HG03457 (cell line): ENCODE results near the gene TBPL2.
"Not testable (repeated sequence)": the region's sequence is repeated elsewhere in the genome, so short reads cannot be mapped to it uniquely, and the experiment has no call there.

ENCODE experiments used
- ATAC-seq: cut with Tn5 transposase; IDR thresholded peaks from one replicate; pipeline ENCODE4 v1.9.1; 2021; ENCODE audit warnings: moderate number of reproducible peaks; ENCODE audit not compliant: unreplicated experiment

Gene TBPL2

DNA sequence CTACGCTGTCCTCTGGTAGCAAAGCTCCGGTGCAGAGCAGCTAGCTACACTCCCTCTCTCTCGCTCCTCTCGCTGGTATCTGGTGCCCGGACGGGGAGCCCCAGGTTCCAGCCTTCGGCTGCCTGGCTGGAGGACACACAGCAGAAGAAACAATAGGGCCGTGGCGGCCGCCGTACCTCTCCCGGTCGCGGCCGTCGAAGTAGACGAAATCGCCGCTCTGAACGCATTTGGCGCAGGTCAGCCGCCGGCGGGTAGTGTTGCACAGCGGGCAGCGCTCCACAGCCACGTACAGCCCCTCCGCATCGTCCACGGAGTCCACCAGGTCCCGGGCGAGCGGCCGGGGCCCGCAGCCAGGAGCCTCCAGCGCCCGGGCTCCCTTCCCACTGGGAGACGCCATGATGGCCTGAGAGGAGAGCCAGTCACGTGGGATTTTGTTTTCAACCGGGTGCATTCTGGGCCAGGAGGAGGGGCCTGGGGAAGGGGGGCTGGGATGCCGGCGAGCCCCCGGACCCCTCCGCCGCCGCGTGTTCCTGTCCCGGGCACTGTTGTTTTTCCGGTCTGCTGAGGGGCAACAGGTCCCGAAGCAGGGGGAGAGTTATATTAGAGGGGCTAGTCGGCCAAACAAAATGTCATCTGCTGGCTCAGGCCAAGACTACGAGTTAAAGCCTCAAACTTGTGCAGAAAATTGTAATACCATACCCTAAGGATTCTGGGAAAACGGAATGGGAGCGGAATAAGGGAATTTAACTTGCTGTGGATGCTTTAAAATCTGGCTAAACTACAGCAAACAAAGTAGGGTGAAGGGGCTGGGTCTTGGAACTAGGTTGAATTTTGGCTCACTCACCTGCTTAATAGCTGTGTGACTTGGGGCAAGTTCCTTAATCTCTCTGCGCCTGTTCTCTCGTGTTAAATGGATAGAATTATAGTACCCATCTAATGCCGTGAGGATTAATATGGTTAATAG lies 28.7 kb downstream of the TBPL2 start, which contains the start of gene ATG14:
ATG14 (minus strand) TSS at position 405 of the 964 bp plus-strand sequence; CDS start at position 397, 8 bp downstream.
- ATAC-seq = peak; percentile 90

DNA sequence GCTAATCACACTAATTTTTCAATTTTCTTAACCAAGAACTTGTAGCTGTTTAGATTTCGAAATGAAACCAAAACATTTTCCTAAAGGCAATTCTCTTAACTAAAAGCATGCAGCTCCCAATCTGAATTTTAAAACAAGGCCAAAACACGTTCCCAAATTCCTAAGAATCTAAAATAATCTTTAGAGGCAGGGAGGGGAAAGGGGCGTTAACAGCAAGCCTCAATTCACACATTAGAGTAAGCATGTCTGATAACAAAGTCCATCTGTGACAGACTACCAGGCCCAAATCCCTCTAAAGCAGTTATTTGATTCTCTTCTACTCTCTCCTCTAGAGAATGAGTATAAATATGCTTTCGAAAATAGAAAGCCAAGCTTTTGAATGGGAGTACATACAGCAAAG lies 29.5 kb downstream of the TBPL2 start:
- no peak for ATAC-seq

DNA sequence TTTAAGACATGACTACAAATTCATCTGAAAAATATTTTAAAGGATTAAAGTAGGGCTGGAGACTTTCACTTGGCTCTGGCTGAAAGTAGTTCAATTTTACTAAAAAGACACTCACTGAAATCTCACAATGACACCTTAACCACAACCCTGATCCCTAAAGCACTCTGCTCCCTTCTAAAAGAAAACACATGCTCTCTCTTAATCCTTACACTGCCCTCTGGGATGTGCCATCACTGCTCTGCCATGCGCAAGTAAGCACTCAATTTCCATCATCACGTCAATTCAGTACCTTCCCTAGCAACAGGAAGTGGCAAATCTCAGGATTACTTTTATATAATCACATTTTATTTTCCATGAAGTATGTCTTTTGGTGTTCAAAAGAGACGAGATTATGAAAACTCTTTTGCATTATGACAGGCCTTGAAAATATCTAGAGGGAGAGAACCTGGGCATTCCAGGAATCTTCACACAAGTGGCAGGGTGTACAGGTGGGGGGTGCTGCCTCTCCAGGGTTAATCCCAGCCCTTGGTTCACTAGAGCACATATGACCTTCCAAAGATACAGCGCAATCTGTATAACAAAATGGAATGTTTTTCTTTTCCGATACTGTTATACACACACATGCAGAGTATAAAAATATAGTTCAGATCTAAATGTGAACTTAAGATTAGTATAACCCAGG lies 36.1 kb downstream of the TBPL2 start:
- no peak for ATAC-seq

DNA sequence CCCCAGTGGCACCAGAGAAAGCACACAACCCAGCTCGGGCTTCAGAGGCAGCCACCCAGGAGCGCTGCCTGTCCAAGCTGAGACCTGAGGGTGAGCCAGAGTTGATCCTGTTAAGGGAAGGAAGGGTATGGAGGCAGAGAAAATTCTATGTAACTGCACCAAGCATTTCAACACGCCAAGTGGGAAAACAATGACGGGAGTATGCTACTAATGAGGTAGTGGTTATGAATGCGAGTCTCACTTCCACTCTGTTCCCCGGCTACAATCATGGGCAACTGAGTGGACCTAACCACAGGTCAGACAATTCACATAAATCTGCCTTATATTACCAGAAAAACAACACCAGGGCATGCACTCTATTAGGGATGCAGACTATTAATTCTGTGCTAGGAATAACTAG lies 38.7 kb downstream of the TBPL2 start:
- ATAC-seq = no peak

DNA sequence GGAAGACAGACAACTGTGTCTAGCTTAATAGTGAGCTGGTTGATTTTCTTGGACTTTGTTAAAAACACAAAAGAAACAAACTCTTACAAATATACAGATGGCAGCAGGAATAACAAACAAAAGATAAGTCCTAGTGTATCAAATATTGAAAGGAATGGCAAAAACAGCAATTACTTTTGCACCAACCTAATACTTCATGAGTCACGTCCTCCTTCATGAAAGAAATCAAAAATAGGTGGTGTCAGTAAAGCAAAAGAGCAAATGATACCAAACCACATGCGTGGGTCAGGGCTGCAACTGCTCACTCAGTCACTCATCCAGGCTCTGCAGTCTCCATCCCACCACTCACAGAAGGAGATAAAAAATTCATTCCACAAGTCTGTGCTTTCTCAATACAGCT lies 40.6 kb downstream of the TBPL2 start:
- no peak for ATAC-seq

DNA sequence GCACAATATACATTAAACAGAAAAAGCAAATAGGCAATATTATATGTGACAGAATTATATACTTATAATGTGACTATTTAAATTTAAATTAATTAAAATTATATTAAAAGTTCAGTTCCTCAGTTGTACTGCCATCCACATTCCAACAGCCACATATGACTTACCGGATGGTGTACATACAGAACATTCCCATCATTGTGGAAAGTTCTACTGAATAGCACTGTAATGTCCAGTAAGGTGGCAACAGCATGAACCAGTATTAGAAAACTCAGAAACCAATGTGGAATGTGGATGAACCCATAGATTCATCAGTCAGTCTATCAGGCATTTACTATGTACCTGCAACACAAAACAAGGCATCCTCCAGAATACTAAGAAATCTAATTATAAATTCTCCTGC lies 41.2 kb downstream of the TBPL2 start:
- no peak for ATAC-seq

DNA sequence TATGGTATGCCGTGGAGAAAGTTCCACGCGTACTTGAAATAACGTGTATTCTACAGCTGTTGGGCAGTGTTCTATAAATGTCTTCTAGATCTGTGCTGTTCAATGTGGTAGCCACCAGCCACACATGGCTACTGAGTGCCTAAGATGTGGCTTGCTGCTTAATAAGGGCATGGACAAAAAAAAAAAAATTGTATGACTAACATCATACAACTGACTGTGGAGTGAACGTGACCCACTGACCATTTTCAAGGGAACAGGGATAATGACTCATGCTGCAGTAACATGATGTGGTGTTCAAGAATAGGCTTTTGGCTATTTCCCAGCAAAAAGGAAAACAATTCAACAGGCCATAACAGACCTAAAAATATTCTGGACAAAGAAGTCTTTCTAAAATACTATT lies 41.7 kb downstream of the TBPL2 start:
- no peak for ATAC-seq

DNA sequence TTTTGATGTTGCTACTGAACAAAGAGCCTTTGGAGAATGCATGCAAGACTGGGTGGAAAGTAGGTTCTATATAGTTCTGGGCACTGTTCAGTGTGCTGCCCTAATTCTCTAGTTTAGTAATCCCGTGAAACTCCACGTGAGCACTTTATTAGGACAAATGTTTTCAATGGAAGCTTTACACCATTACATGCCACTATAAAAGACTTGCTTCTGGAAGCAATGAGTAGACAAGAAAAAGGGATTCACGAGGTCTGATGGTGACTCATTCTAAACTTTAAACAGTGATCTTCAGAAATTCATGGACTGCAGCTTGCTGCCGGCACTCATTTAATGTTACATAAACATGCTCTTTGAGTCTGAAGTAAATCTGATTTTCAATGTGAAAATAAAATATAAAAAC lies 51.1 kb downstream of the TBPL2 start:
- no peak for ATAC-seq

DNA sequence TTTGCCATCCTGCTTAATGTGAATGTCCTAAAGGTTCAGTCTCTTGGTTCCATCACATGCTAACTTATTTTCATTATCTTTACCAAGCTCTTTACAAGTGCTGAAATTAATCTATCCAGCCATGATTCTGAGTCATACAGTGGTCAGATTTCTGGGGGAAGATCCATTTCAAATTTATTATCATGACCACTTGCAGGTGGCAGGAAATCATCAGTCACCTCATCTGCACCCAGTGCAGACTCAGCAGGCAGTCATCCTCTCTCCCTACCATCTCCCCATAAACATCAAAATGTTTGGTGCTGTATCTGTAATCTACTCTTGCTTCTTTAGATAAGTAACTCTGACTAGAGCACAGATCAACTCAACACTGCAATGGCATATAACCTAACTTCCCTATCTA lies 52.3 kb downstream of the TBPL2 start:
- no peak for ATAC-seq

DNA sequence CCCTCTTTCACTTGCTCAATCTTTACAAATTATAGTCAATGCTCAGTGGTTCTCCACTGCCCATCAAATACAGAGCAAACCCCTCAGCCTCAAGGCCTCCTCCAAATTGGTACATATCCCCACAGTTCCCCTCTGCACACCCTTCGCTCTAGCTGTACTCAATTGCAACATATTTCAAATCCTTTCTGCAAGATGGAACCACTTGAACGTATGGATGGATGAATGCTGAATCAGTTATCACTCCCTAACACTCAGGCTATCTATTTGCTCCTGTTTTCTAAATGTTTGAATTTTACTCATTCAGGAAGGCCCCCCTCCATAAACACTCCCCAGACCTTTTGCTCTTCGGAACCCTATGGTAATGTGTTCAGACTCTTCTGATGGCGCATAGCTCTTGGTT lies 53.3 kb downstream of the TBPL2 start:
- no peak for ATAC-seq

DNA sequence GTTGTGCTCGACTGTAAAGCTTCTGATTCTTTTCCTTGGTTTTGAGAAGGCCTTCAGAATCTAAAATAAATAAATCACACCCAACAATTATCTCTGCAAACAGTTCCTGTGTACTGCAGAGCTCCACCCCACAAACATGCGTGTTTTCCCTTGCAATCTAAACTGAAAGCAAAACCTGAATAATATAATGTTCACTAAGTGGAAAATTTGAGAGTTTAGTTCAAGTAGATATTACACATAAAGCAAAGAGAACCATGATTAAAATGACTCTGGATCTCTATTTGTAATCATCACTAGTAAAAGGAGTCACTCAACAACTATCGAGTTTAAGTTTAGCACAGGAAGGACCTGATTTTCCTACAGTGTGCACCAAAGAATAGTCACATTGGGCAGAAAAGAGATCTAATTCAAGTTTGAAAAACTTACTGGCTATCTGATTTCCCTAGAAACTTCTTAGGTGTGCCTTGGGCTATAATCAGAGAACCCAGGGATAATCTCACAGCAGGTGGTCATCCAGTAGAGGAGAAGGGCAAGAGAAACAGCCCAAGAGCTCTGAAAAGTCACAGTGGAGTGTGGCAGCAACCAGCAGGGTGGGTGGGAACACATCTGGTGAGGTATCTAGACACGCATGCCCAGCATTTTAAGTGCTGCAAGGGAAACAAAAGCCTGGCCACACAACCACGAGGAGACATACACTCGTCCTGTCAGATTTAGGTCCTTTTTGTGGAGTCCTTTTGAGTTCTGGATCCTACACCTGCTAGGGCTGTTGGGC lies 54.2 kb downstream of the TBPL2 start:
- ATAC-seq = no peak

DNA sequence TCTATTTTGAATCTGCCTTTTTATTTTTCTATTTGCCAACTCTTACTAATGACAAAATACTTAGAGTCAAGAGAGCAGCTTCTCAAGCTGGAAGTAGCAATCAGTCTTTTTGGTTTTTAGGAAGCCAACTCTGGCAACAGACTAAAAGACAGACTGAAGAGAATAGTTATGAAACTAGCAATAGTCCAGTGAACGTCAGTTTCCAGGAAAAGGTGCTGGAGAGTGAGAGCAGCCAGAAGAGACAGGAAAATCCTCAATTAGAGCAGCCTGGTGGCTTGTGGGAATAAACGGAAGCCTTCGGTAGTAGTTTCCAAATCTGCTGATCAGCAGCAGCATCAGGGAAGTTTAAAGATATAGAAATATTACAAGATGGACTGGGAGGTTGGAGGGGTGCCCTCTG lies 55.9 kb downstream of the TBPL2 start:
- no peak for ATAC-seq

DNA sequence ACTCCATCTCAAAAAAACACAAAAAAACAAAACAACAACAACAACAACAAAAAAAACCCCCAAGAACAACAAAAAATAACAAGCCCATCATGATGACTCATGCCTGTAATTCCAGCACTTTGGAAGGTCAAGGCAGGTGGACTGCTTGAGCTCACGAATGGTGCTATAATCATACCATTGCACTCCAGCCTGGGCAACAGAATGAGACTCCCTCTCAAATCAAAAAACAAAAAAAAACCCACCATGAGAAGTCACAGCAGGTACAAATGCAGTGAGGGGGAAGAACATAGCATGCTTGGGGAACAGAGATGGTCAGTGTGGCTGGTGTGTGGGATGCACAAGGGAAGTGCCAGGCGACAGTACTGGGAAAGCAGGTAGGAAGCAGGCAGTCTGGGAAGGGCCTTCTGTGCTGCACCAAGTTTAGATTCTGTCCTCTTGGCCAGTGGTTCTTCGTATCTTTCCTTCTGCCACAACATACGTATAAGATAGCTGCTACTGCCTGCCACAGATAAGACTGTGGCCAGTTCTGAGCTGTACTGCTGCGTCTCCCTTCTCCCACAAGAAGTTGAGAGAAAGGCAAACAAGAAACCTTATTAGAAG lies 56.8 kb downstream of the TBPL2 start:
- ATAC-seq = no peak

DNA sequence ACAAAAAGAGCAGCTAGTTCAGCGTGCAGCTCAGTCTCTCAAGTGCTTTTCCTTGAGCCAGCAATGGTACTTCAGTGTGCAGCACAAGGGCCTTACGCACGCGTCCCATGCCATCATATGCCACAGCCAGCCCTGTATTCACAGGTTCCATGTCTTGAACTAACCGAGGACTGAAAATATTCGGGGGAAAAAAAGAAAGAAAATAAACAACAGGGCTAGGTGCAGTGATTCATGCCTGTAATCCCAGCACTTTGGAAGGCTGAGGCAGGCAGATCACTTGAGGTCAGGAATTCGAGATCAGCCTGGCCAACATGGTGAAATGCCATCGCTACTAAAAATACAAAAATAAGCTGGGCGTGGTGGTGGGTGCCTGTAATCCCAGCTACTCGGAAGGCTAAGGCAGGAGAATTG lies 57.4 kb downstream of the TBPL2 start:
- ATAC-seq = not testable (repeated sequence)

DNA sequence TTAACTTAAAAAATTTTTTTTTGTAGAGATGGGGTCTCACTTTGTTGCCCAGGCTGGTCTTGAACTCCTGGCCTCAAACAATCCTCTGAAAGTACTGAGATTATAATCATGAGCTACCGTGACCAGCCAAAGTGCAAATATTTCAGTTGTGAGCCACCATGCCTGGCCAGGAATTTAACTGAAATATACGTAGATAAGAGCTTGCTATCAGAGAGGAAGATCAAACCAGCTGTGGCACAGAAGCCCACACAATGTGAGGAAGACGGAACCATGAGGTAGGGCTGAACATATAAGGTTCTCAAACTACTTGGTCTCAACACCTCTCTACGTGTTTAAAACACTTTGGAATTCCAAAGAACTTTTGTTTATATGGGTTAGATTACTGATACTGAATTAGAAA lies 57.9 kb downstream of the TBPL2 start:
- no peak for ATAC-seq

DNA sequence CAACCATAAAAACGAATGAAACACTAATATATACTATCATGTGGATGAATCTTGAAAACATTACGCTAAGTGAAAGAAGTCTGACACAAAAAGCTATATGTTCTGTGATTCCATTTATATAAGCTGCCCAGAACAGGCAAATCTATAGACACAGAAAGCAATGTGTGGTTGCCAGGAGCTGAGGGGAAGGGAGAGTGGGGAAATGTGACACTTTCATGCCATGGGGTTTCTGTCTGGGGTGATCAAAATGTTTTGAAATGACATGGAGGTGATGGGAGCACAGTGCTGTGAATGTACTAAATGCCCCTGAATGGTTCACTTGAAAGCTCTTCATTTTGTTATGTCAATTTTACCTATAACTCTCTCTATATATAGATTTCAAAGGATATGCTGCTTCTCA lies 58.9 kb downstream of the TBPL2 start:
- no peak for ATAC-seq

DNA sequence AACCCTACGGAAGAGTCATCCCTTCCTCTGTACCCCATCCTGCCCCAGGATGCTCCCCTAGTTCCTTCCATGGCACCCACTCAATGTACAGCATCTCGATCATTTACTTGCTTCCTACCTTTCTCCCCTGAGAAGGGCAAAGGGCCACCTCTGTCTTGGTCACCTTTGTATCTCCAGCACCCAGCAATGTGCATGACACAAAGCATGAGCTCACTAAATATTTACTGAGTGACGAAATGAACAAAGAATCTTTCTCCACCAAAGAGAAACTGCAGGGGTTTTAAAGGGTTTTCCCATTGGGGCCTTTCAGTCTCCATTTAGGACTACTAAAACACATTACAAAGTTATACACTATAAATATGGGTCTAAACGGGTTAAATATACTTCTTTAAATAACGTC lies 59.4 kb downstream of the TBPL2 start:
- no peak for ATAC-seq

DNA sequence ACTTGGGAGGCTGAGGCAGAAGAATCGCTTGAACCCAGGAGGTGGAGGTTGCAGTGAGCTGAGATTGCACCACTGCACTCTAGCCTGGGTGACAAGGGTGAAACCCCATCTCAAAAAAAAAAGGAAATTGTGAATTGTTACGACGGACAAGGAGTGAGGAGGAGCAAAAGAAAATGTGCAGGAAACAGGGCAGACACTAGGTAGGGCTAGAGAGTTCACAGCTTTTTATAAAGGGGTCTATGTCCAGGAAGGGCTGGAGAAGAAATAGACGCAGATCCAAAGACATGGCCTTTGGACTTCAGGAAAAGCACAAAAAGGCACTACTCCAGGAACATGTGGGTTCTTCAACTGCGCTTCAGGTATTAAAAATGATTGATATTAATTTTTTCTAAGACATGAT lies 63.2 kb downstream of the TBPL2 start:
- ATAC-seq = no peak

DNA sequence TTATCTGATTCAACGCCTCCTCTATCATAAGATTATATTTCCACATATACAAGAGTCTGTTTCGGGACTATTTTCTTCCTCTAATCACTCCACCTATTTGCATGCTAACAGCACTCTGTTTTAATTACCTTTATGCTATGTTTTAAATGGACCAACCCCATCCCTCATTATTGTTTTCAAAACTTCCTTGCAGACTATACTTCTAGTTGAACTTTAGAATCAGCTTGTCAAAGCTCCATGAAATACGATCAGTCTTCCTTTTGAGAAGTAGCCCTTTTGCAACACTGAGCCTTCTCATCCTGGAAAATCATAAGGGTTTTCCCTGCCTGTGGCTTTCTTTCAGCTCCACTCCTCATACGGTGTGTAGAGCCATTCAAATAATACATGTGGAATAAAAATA lies 65.6 kb downstream of the TBPL2 start:
- ATAC-seq = no peak

DNA sequence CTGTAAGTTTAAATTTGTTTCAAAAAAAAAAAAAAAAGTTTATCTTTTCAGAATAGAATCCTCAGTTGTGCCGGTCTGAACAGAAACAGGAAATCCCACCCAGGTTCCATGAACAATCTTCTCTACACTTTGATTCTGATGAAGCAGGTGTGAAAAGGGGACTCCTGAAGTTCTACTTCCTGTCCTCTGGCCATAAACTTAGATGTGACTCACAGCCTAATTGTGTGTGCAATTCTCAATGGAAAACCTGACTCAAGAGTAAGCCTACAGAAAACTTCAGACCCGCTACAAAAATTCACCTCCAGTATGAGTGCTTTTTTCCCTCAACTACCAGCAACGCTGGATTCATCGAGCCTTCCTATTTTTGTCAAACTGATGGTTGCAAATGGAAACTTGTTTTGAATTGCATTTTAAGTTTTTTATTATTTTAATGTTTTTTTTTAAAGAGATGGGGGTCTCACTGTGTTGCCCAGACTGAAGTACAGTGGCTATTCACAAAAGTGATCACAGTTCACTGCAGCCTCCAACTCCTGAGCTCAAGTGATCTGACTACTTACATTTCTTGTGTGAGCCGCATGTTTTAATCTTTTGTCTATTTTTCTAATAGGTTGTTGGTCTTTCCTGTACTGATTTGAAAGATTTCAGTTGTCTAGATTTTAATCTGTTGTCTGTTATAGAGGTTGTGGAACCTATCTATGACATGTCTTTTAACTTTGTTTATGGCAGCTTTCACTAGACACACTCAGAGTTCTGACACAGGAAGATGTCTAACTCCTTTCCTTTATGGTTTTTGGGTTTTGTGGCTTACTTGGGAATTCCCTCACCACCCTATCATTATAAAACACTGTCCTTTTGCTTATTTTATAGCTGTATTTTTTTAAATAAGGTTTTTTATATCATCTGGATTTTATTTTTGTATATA lies 66.4 kb downstream of the TBPL2 start:
- peak; percentile 47 for ATAC-seq
